Activated naive CD4-positive, alpha-beta T cell treated with anti-CD3 and anti-CD28 coated beads, Interleukin-2, amount 50 U/mL, for 16 hours (primary cell): ENCODE results near the gene GYS1.
A peak's percentile ranks its signal among the peaks of the same experiment; 100 is the strongest.
"Not testable (repeated sequence)": the region's sequence is repeated elsewhere in the genome, so short reads cannot be mapped to it uniquely, and the experiment has no call there.

Experiments used
- DNase-seq: peaks from one replicate; pipeline ENCODE4 v3.0.0-alpha.2; 2020

Gene GYS1

DNA sequence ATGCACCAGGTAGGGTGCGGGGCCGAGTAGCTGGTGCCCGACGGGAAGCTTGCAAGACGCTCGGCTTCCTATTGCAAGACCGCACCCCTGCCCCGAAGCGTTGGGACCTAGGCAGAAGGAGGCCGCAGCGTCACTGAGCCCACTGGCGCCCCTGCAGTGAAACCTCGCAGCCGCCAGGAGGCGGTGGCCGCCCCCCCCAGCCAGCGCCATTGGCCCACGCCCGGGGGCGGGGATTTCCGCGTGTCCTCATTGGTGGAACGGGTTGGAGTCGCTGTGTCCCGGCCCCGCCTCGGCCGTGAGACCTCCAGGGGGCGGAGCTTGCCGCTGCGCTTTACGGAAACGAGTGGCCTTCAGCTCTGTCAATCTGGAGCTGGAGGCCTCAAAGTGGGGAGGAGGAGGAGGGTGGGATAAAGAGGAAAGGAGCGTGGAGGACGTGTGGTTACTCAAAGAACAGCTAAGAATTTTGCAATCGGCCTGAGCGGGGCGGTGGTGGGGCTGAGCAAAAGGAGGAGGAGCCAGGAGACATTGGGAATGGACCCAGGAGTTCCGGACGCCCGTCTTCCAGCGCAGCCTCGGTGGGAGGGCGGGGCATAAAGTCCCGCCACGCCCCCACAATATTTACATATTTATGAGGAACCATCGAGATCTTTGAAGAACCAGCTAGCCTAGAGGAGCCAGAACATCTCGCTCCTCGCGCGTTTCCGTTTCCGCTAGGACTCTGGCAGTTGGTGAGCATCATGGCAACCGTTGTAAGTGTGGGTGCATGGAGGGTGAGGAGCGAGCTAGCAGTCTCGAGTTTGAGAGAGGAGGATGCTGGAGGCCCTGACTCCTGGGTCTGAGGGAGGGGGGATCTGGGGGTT is at the start of gene GYS1, which contains the start of gene RUVBL2:
Gene GYS1 (minus strand): TSS at position 135 of the 860 bp plus-strand sequence. CDS start 197 bp downstream, outside the sequence.
Gene RUVBL2 (plus strand): TSS at position 713 of the 860 bp plus-strand sequence. CDS start 25 bp downstream, at position 738.
- peak; percentile 100 for DNase-seq

DNA sequence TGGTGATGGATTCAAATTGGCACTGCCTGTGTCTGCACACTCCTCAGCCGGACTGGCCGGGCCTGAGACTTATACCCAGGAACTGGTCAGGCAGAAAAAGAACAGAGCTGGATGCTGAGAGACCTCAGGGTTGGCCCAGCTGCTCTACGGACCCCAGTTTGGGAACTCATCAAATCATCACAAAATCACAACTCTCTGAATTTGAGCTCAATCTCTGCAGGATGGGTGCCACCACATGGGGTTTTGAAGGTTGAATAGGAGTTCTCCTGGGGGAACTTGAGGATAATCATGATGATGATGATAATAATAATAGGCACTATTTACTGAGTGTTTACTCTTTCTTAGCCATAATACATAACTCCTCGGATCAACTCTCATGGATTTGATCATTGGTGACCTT is 49.6 kb upstream of the GYS1 start:
- not testable (repeated sequence) for DNase-seq

DNA sequence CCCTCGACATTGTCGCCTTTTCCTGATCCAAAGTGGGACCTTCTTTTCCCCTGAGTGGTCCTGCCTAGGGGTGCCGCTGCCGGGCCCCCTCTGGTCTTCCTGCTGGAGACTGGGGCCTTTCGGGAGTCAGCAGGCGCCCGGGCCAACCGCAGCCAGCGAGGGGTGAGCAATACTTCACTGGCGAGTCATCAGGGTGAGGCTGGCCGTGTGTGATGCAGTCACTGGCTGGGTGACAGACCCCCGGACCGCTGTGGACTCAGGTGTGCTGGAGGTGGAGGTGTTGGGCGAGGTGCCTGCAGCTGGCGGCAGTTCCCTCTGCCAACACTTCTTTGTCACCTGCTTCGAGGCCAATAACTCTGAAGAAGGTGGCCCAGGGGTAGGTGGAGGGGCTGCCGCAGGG is 49.1 kb upstream of the GYS1 start:
- no peak for DNase-seq

DNA sequence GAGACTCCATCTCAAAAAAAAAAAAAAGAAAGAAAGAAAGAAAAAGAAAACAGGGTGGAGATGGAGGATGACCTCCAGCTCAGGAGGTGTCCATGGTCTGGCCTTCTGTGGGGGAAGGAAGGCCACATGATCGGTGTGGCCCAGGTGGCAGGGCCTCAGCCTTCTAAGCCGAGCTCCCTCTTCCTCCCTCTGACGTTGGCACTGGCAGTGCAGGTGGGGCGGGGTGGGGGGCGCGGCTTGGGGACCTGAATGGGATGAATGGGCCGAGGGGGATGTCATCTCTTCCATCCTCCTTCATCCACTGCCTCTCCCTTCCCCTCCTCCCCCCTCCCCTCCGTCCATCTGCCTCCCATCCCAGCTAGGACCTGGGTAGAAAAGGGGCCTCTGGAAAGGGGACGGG is 46.6 kb upstream of the GYS1 start:
- not testable (repeated sequence) for DNase-seq

DNA sequence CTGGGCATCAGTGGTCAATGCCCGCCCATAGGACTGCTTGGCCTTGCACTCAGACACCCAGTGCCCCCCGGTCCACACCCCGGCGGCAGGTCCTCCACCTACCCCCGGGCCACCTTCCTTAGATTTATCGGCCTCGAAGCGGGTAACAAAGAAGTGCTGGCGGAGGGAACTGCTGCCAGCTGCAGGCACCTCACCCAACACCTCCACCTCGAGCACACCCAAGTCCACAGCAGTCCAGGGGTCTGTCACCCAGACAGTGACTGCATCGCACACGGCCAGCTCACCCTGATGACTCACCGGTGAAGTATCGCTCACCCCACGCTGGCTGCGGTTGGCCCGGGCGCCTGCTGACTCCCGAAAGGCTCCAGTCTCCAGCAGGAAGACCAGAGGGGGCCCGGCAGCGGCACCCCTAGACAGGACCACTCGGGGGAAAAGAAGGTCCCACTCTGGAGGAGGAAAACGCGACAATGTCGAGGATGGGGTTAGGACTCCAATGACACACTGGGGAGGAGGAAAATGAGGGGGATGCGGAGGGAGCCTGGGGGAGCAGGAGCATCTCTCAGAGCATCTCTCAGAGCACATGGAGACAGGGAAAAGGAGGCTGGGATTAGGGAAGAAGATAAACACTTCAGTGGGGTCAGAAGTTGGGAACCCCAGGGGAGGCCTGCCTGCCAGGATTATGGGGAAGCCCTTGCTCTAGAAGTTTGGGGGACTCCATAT is 45.6 kb upstream of the GYS1 start:
- not testable (repeated sequence) for DNase-seq

DNA sequence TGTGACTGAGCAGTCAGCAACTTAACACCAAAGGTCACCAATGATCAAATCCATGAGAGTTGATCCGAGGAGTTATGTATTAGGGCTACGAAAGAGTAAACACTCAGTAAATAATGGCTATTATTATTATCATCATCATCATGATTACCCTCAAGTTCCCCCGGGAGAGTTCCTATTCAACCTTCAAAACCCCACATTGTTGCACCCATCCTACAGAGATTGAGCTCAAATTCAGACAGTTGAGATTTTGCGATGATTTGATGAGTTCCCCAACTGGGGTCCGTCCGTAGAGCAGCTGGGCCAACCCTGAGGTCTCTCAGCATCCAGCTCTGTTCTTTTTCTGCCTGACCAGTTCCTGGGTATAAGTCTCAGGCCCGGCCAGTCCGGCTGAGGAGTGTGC is 45.0 kb upstream of the GYS1 start:
- DNase-seq: not testable (repeated sequence)

DNA sequence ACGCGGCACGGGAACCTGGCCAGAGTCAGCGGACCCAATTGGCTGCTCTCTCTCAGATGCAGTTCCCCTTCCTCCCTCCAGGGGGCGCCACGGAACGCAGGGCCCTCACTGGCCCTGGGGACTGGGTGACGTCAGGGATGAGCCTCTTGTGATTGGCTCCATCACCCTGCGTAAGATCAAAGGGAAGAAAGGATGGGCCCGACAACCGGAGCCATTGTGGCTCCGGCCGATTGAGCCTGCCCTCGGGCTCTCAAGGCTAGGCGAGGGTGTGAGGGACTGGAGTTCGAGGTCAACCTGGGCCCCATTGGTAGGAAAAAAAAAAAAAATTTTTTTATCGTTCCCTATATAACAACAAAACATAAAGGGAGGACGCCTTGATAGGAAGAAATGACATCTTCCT is 43.7 kb upstream of the GYS1 start, which contains the start of gene CGB1:
Gene CGB1 (minus strand): TSS at position 81 of the 400 bp plus-strand sequence. CDS start 184 bp downstream, outside the sequence.
- peak; percentile 45 for DNase-seq

DNA sequence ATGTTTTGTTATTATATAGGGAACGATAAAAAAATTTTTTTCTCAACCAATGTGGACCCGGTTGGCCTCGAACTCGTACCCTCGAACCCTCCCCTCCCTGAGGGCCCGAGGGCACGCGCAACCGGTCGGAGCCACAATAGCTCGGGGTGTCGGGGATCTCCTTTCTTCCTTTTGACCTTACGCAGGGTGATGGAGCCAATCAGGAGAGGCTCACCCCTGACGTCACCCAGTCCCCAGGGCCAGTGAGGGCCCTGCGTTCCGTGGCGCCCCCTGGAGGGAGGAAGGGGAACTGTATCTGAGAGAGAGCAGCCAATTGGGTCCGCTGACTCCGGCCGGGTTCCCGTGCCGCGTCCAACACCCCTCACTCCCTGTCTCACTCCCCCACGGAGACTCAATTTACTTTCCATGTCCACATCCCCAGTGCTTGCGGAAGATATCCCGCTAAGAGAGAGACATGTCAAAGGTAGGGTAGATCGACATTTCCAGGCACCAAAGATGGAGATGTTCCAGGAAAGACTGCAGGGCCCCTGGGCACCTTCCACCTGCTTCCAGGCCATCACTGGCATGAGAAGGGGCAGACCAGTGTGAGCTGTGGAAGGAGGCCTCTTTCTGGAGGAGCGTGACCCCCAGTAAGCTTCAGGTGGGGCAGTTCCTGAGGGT is 38.7 kb upstream of the GYS1 start, which contains the start of gene CGB2:
Gene CGB2 (plus strand): TSS at position 249 of the 660 bp plus-strand sequence. CDS start 206 bp downstream, at position 455.
- DNase-seq: peak; percentile 52

DNA sequence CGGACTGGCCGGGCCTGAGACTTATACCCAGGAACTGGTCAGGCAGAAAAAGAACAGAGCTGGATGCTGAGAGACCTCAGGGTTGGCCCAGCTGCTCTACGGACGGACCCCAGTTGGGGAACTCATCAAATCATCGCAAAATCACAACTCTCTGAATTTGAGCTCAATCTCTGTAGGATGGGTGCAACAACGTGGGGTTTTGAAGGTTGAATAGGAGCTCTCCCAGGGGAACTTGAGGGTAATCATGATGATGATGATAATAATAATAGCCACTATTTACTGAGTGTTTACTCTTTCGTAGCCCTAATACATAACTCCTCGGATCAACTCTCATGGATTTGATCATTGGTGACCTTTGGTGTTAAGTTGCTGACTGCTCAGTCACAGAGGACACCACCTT is 37.2 kb upstream of the GYS1 start:
- not testable (repeated sequence) for DNase-seq

DNA sequence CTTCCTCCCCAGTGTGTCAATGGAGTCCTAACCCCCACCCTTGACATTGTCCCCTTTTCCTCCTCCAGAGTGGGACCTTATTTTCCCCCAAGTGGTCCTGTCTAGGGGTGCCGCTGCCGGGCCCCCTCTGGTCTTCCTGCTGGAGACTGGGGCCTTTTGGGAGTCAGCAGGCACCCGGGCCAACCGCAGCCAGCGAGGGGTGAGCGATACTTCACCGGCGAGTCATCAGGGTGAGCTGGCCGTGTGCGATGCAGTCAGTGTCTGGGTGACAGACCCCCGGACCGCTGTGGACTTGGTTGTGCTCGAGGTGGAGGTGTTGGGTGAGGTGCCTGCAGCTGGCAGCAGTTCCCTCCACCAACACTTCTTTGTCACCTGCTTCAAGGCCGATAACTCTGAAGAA is 36.6 kb upstream of the GYS1 start:
- DNase-seq: not testable (repeated sequence)

DNA sequence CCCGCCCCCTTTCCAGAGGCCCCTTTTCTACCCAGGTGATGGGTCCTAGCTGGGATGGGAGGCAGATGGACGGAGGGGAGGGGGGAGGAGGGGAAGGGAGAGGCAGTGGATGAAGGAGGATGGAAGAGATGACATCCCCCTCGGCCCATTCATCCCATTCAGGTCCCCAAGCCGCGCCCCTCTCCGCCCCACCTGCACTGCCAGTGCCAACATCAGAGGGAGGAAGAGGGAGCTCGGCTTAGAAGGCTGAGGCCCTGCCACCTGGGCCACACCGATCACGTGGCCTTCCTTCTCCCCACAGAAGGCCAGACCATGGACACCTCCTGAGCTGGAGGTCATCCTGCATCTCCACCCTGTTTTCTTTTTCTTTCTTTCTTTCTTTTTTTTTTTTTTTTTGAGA is 35.6 kb upstream of the GYS1 start:
- not testable (repeated sequence) for DNase-seq

DNA sequence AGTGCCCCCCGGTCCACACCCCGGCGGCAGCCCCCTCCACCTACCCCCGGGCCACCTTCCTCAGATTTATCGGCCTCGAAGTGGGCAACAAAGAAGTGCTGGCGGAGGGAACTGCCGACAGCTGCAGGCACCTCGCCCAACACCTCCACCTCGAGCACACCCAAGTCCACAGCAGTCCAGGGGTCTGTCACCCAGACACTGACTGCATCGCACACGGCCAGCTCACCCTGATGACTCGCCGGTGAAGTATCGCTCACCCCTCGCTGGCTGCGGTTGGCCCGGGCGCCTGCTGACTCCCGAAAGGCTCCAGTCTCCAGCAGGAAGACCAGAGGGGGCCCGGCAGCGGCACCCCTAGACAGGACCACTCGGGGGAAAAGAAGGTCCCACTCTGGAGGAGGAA is 32.5 kb upstream of the GYS1 start:
- DNase-seq: not testable (repeated sequence)

DNA sequence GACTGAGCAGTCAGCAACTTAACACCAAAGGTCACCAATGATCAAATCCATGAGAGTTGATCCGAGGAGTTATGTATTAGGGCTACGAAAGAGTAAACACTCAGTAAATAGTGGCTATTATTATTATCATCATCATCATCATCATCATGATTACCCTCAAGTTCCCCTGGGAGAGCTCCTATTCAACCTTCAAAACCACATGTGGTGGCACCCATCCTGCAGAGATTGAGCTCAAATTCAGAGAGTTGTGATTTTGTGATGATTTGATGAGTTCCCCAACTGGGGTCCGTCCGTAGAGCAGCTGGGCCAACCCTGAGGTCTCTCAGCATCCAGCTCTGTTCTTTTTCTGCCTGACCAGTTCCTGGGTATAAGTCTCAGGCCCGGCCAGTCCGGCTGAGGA is 32.0 kb upstream of the GYS1 start:
- not testable (repeated sequence) for DNase-seq

DNA sequence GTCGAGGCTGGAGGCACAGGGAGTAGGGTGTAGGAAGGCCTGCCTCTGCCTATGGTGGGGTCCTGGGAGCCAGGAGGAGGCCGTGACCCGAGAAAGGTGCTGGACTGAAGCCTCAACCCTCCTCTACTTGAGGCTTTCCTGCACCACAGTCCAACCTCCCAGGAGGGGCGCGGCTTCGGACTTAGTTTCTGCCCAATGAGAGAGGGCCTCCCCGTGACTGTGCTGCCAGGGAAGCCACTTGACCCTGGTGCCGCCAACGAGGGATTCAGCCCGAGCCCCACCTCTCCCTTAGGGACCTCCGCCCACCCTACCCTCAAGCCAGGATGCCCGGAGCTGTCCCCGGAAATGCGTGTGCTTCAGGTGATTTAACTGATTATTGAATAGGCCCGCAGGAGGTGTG is 31.1 kb upstream of the GYS1 start, which contains the start of gene CGB3:
Gene CGB3 (minus strand): TSS at position 101 of the 400 bp plus-strand sequence. CDS start 362 bp downstream, outside the sequence.
- DNase-seq: not testable (repeated sequence)

DNA sequence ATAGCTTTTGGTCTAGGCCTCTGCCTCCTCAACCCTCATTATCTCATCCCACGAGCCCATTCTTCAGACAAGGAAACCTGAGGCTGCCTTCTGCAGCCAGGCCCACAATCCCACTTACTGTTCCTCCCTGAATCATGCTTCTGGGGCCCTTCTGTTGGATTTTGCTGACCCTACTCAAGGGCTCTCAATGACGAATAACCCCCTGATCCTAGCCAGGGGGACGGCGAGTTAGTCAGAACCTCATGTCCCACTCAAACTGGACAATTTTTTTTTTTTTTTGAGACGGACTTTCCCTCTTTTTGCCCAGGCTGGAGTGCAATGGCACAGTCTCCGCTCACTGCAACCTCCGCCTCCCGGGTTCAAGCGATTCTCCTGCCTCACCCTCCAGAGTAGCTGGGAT is 29.0 kb upstream of the GYS1 start:
- no peak for DNase-seq

DNA sequence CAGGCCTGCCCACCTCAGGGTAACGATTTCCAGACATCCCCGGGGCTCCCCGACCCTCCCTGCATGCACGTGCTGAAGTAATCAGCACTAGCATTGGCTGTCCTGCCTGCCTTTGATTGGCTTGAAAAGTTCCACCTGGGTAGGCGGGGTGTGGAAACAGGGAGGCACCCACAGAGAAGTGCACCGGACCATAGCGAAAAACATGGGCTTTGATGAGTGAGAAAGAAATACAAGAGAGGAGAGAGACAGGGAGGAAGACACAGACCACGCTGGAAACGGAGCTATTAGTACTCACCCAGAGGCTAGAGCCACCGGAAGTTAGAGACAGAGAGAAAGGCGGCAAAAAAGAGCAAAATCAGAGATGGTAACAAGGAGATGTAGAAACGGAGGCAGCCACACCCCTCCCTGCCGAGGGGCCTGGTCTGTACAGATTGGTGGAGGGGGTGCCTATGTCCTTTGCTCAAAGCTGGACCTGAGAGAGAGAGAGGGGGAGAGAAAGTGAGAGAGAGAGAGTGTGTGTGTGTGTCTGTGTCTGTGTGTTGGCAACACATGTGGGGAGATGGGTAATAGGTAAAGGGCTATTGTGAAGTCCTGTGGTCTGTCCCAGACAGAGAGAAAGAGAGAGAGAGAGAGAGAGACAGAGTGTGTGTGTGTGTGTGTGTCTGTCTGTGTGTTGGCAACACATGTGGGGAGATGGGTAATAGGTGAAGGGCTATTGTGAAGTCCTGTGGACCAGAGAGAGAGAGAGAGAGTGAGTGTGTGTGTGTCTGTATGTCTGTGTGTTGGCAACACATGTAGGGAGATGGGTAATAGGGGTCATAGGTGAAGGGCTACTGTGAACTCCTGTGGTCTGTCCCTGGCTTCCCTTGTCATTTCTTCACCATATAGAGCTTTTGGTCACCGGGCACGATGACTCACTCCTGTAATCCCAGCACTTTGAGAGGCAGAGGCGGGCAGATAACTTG is 28.1 kb upstream of the GYS1 start:
- DNase-seq: no peak

DNA sequence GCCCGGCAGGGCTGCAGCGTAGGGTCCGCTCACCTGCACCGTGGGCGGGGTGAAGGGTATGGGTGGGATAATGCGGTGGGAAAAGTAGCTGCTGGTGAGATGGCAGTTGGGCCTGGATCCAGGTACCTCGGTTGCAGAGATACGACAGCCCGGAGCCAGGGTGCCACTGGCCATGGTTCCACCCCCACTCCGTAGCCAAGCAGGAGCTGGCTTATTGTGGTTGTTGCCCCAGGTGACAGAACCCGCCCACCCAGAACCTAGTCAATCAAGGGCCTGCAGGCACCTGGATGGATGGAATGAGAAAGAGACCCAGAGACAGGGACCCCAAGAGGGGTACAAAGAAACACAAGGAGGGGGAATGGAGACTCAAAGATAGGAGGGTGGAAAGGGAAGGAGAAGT is 27.2 kb upstream of the GYS1 start:
- DNase-seq: no peak

DNA sequence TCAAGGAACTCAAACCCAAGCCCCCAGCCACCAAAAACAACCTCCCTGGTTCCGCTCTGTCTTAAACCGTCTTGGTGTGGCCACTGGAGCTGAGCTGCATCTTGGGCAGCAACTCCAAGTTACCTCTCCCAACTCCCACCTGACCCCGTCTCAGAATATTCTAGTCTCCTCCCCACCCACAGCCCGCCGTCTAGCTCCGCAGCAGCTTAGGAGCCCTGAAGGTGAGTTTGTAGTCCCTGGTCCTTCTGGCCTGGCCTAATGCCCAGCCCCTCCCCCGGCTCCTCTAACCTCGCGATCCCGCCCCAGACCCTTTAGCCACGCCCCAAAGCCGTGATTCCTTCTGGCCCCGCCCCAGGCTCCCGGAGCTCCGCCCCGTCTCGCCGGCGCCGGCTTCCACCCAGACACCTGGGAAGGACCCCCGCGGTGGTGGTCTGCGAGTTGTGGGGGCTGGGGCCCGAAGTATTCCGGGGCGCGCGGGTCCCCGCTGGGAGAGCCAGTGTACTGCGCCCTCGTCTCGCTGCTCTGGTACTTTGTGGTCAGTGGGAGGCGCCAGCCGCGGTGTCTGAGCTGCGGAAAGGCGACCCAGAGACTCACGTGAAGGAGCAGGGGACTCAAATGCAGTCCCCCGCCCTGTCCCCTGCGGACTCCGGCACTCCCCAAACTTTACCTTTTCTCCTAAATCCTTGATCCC is 26.3 kb upstream of the GYS1 start:
- DNase-seq: peak; percentile 64

DNA sequence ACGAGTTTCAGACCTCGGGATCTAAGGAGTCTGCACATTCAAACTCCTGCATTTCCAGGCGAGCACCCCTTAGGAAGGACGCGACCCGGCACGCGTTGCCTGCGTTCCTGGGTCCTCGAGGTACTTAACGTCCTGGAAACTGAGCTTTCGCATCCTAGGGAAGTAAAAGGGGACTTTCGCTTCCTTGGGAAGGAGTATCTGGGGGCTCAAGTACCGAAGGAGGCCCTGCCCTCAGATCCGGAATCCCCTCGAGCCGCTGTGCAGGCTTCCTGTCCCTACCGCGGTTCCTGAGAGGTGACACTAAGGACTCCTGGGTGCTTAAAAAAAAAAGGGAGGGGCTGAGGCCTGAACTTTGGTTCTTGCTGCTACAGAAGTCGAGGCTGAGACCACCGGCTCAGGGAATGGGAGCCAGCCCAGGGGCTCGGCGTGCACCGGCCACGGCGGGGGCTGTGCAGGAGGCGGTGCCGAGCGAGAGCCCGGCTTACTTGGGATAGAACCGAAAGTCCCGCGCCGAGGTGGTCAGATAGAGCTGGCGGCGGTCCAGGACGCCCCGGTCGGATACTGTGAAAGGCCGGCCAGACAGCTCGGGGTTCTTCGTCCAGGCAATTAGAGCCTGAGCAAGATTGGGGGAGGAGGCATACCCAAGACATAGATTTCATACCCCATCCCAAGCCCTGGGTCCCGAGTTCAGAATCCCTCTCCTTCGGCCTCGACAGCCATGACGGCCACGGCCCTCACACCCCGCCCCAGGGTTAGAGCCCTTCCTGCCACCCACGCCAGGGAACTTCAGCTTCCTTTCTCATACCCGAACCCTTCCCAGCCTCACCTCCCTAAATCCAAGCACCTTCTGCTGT is 25.5 kb upstream of the GYS1 start:
- not testable (repeated sequence) for DNase-seq
